Endothelial cell of umbilical vein (primary cell): Measurements from ENCODE around the gene LCE3B. TPM values are rescaled to one million over a fixed set of nuclear protein-coding genes. Genes with fewer than 3 reads are reported as not detected.

Experiments used
- BruUV-seq: library from RNA; stranded (reverse); fragments of 400-500 nt; replicated peaks from 2 replicates; lab custom pipeline; 2021; lab: Mats Ljungman, UMichigan
- CTCF ChIA-PET: fragments of 300-600, 350-600 bp; sonication (Branson Sonifier 250); formaldehyde crosslinking; loops from one replicate; lab custom pipeline; 2021; ENCODE audit warnings: antibody characterized with exemption, inconsistent platforms; lab: Charles Lee
- POLR2A ChIA-PET: fragments of 300-600, 350-600 bp; sonication (Branson Sonifier 250); formaldehyde crosslinking; loops from one replicate; lab custom pipeline; 2021; ENCODE audit warnings: antibody characterized with exemption, inconsistent platforms; lab: Charles Lee
- DNase-seq: peaks from one replicate; pipeline ENCODE4 v3.0.0-alpha.2; 2011; ENCODE audit warnings: low read depth, low spot score
- FAIRE-seq: peaks from 2 replicates; lab custom pipeline; 2011; peaks lifted over from hg19 to GRCh38; lab: Jason Lieb, UNC
- H2AFZ ChIP-seq: 2 replicates; pipeline ENCODE4 v1.6.0; 2012; ENCODE audit warnings: low read depth, low read length, control low read depth, inconsistent platforms
- H3K27ac ChIP-seq: 2 replicates; pipeline ENCODE4 v1.5.1; 2011; ENCODE audit warnings: low read depth, mild to moderate bottlenecking, control low read depth, low read length, moderate library complexity; ENCODE audit not compliant: insufficient read depth
- H3K27me3 ChIP-seq, 2 experiments: 2 replicates each; pipeline versions ENCODE4 v1.6.0 to v1.6.1; 2011; ENCODE audit warnings: low read length in 2 of 2, mixed read lengths in 1 of 2; ENCODE audit not compliant: control insufficient read depth in 2 of 2, insufficient read depth in 2 of 2
- H3K36me3 ChIP-seq, 2 experiments: 2 replicates in 1 of 2; 3 replicates in 1 of 2; pipeline ENCODE4 v1.5.1; 2011; ENCODE audit warnings: low read length in 2 of 2, mild to moderate bottlenecking in 1 of 2, moderate library complexity in 1 of 2; ENCODE audit not compliant: control insufficient read depth in 2 of 2, insufficient read depth in 2 of 2; ENCODE audit errors: extremely low read depth in 1 of 2
- H3K4me1 ChIP-seq: 3 replicates; pipeline ENCODE4 v1.5.1; 2011; ENCODE audit warnings: mild to moderate bottlenecking, low read length; ENCODE audit not compliant: control insufficient read depth, insufficient read depth; ENCODE audit errors: extremely low read depth
- H3K4me2 ChIP-seq: 2 replicates; pipeline ENCODE4 v1.6.1; 2011; ENCODE audit warnings: low read length, control low read depth, mixed read lengths; ENCODE audit not compliant: insufficient read depth
- H3K4me3 ChIP-seq, 3 experiments: fragments of 200-600 bp in 1 of 3; sonication (generic), shearing (Covaris generic) in 1 of 3; replicated peaks in 1 of 3; 2 replicates each; pipeline ENCODE4 v1.5.1; 2011 to 2016; ENCODE audit warnings: control low read depth in 3 of 3, low read length in 3 of 3, mild to moderate bottlenecking in 2 of 3, inconsistent platforms in 1 of 3, low read depth in 1 of 3, moderate library complexity in 1 of 3; ENCODE audit not compliant: insufficient read depth in 1 of 3
- H3K79me2 ChIP-seq: 2 replicates; pipeline ENCODE4 v1.6.0; 2012; ENCODE audit warnings: low read length, inconsistent platforms; ENCODE audit not compliant: control insufficient read depth, insufficient read depth
- H3K9ac ChIP-seq: replicated peaks from 2 replicates; pipeline ENCODE3; 2011; ENCODE audit warnings: low read length, control low read depth; ENCODE audit not compliant: insufficient read depth; ENCODE audit errors: extremely low read depth
- H3K9me1 ChIP-seq: replicated peaks from 3 replicates; pipeline ENCODE4 v1.6.0; 2011; ENCODE audit warnings: mild to moderate bottlenecking, low read length; ENCODE audit not compliant: control insufficient read depth, insufficient read depth; ENCODE audit errors: extremely low read depth
- H3K9me3 ChIP-seq: replicated peaks from 2 replicates; pipeline ENCODE4 v1.5.1; 2012; ENCODE audit warnings: low read length, inconsistent platforms; ENCODE audit not compliant: control insufficient read depth, insufficient read depth
- H4K20me1 ChIP-seq: replicated peaks from 2 replicates; pipeline ENCODE3; 2011; ENCODE audit warnings: mild to moderate bottlenecking, low read length; ENCODE audit not compliant: control insufficient read depth, insufficient read depth; ENCODE audit errors: extremely low read depth
- CTCF ChIP-seq, 2 donors: IDR thresholded peaks; 1 replicate in 1 of 2; 2 replicates in 1 of 2; pipeline ENCODE4 v1.5.1; 2011; ENCODE audit warnings: low read length in 2 of 2, mild to moderate bottlenecking in 2 of 2, moderate library complexity in 2 of 2, control low read depth in 1 of 2, inconsistent platforms in 1 of 2, low read depth in 1 of 2; ENCODE audit not compliant: insufficient read depth in 1 of 2; ENCODE audit errors: extremely low read depth in 1 of 2
- EZH2 ChIP-seq: IDR thresholded peaks from 2 replicates; pipeline ENCODE4 v1.6.1; 2012; ENCODE audit warnings: borderline replicate concordance, low read depth, mild to moderate bottlenecking, moderate library complexity, low read length, inconsistent platforms; ENCODE audit not compliant: severe bottlenecking
- FOS ChIP-seq: IDR thresholded peaks from 2 replicates; pipeline ENCODE4 v1.6.1; 2011; ENCODE audit warnings: mild to moderate bottlenecking, low read length, moderate library complexity, borderline replicate concordance; ENCODE audit not compliant: insufficient read depth
- MAX ChIP-seq: IDR thresholded peaks from 2 replicates; pipeline ENCODE4 v1.6.1; 2011; ENCODE audit not compliant: insufficient read depth, insufficient read length
- MYC ChIP-seq: IDR thresholded peaks from one replicate; pipeline ENCODE4 v1.6.1; 2011; ENCODE audit warnings: mild to moderate bottlenecking, low read depth, low read length
- dilution Hi-C: fragments of 300-500 bp; cut with MboI; formaldehyde crosslinking; loops from one replicate; pipeline ENCODE4 v1.15.0; 2019; ENCODE audit warnings: low sequenced_read_pairs; ENCODE audit not compliant: extremely low pct_ligation_motif_present
- intact Hi-C: fragments of 100-400 bp; cut with micrococcal nuclease; formaldehyde crosslinking; loops from one replicate; pipeline ENCODE4 v1.10.0; 2022
- polyA plus RNA-seq, 4 experiments: library from polyadenylated mRNA; depleted of rRNA in 3 of 4; stranded (reverse) in 3 of 4; unstranded in 1 of 4; fragments of >200 nt; gene quantifications; 2 replicates each; pipeline versions ENCODE4 v1.2.1 to v1.2.3, GENCODE V29; 2011 to 2012; ENCODE audit warnings: missing spikeins in 1 of 4
- total RNA-seq: library from RNA; stranded (reverse); gene quantifications from 2 replicates; pipeline ENCODE4 v1.2.3, GENCODE V29; 2021

The LCE3B gene
- total and polyA plus RNA-seq, 2 donors (not counting 3 experiments of a cell fraction or from before 2014, with no cell fraction given) = not detected

GRCh38 chr1:152654110-152654509 lies 40.5 kb downstream of the LCE3B start:
- POLR2A ChIA-PET = no interaction called here
- intact Hi-C loops = loop anchor here (1.0 kb wide), 1 partner anchor 569 kb away; no protein-coding TSS in a partner anchor
- TF ChIP-seq EZH2 (no peak), FOS (no peak), CTCF (IDR thresholded peaks at IDR 0.05; ENCODE audit: extremely low read depth in 1 of 2, insufficient read depth in 1 of 2, low read depth in 1 of 2, low read length in 2 of 2) (peak; percentile 68 to 81), MAX (no peak), MYC (no peak)

More at GRCh38 chr1:152654110-152654509, 40.5 kb downstream of the LCE3B start:
- no peak overlapping the region for H3K4me2 ChIP-seq
- no peak overlapping the region for H2AFZ ChIP-seq
- H3K36me3 ChIP-seq = no peaks in the 10 kb centered on the region
- no peaks in the 10 kb centered on the region for H4K20me1 ChIP-seq
- dilution Hi-C loops = no loop called here
- FAIRE-seq = peak; percentile 76
- H3K4me1 ChIP-seq = no peaks in the 10 kb centered on the region
- H3K27ac ChIP-seq = no peak overlapping the region
- no peak overlapping the region for H3K4me3 ChIP-seq
- CTCF ChIA-PET = interaction anchor here (0.6 to 4.0 kb wide), 11 partner anchors 9 to 577 kb away, joined by 3 to 24 read pairs (median 6); partner anchors contain the start of gene LCE2D
- no peaks in the 10 kb centered on the region for H3K9me3 ChIP-seq
- no peak overlapping the region for H3K9ac ChIP-seq
- peak; percentile 53 for DNase-seq
- H3K27me3 ChIP-seq = no peaks in the 10 kb centered on the region
- no peaks in the 10 kb centered on the region for H3K79me2 ChIP-seq
- H3K9me1 ChIP-seq = no peaks in the 10 kb centered on the region
- no TSS peak for BruUV-seq
